Measurements from ENCODE around the gene CARD8. TPM values are rescaled to one million over a fixed set of nuclear protein-coding genes. Genes with fewer than 3 reads are reported as not detected.
A peak's percentile ranks its signal among the peaks of the same experiment; 100 is the strongest.

Gene CARD8
- total RNA-seq, 3 donors from 2014 or later = 47.6 to 55.1 (median 51.3) TPM

GRCh38 chr19:48206397-48207093, 49.2 kb downstream of the CARD8 start:
- Mint-ChIP-seq H3K4me3 (no peak overlapping the region), H3K36me3 (ENCODE audit: insufficient read depth) (peaks cover 10% of the 10 kb centered on the region), H3K27me3 (ENCODE audit: low read depth) (no peaks in the 10 kb centered on the region), H3K4me1 (ENCODE audit: low read depth) (peaks cover 13% of the 10 kb centered on the region), H3K9me3 (no peaks in the 10 kb centered on the region)
- DNase-seq (no peak), ATAC-seq (no peak)

GRCh38 chr19:48203794-48204628, 51.7 kb downstream of the CARD8 start:
- ATAC-seq (peak; percentile 99 to 100), DNase-seq (peak; percentile 83)
- Mint-ChIP-seq H3K4me1 (ENCODE audit: low read depth) (peaks cover 13% of the 10 kb centered on the region), H3K27me3 (ENCODE audit: low read depth) (no peaks in the 10 kb centered on the region), H3K4me3 (no peak overlapping the region), H3K9me3 (no peaks in the 10 kb centered on the region), H3K36me3 (ENCODE audit: insufficient read depth) (peaks cover 2% of the 10 kb centered on the region)

- peaks cover 2% of the 10 kb centered on the region for H3K36me3 Mint-ChIP-seq (ENCODE audit: insufficient read depth)
- no peak for DNase-seq
- H3K4me1 Mint-ChIP-seq (ENCODE audit: low read depth) = peaks cover 13% of the 10 kb centered on the region
- no peak overlapping the region for H3K4me3 Mint-ChIP-seq
- ATAC-seq = no peak
- H3K9me3 Mint-ChIP-seq = no peaks in the 10 kb centered on the region
- H3K27me3 Mint-ChIP-seq (ENCODE audit: low read depth) = no peaks in the 10 kb centered on the region
Measured at GRCh38 chr19:48203222-48203793, 52.4 kb downstream of the CARD8 start.

GRCh38 chr19:48196933-48197665, 58.6 kb downstream of the CARD8 start:
- H3K36me3 Mint-ChIP-seq (ENCODE audit: insufficient read depth) = peaks cover 2% of the 10 kb centered on the region
- DNase-seq = no peak
- no peaks in the 10 kb centered on the region for H3K27me3 Mint-ChIP-seq (ENCODE audit: low read depth)
- H3K9me3 Mint-ChIP-seq = no peaks in the 10 kb centered on the region
- H3K4me1 Mint-ChIP-seq (ENCODE audit: low read depth) = no peaks in the 10 kb centered on the region
- H3K4me3 Mint-ChIP-seq = no peak overlapping the region
- ATAC-seq = no peak

- no peak for DNase-seq
- no peaks in the 10 kb centered on the region for H3K27me3 Mint-ChIP-seq (ENCODE audit: low read depth)
- no peak for ATAC-seq
- H3K36me3 Mint-ChIP-seq (ENCODE audit: insufficient read depth) = peaks cover 2% of the 10 kb centered on the region
- no peaks in the 10 kb centered on the region for H3K9me3 Mint-ChIP-seq
- H3K4me3 Mint-ChIP-seq = no peak overlapping the region
- no peaks in the 10 kb centered on the region for H3K4me1 Mint-ChIP-seq (ENCODE audit: low read depth)
Measured at GRCh38 chr19:48196321-48196763, 59.4 kb downstream of the CARD8 start.

- ATAC-seq (no peak), DNase-seq (no peak)
- no peaks in the 10 kb centered on the region for H3K4me1 Mint-ChIP-seq (ENCODE audit: low read depth)
- no peak overlapping the region for H3K4me3 Mint-ChIP-seq
- H3K9me3 Mint-ChIP-seq = no peaks in the 10 kb centered on the region
- no peaks in the 10 kb centered on the region for H3K27me3 Mint-ChIP-seq (ENCODE audit: low read depth)
- peaks cover 2% of the 10 kb centered on the region for H3K36me3 Mint-ChIP-seq (ENCODE audit: insufficient read depth)
Measured at GRCh38 chr19:48194844-48195830, 60.6 kb downstream of the CARD8 start.

- Mint-ChIP-seq H3K36me3 (ENCODE audit: insufficient read depth) (peaks cover 2% of the 10 kb centered on the region), H3K4me1 (ENCODE audit: low read depth) (no peaks in the 10 kb centered on the region), H3K27me3 (ENCODE audit: low read depth) (no peaks in the 10 kb centered on the region), H3K9me3 (no peaks in the 10 kb centered on the region), H3K4me3 (no peak overlapping the region)
- DNase-seq (no peak), ATAC-seq (no peak)
Measured at GRCh38 chr19:48194041-48194843, 61.5 kb downstream of the CARD8 start.

- no peak for ATAC-seq
- no peaks in the 10 kb centered on the region for H3K27me3 Mint-ChIP-seq (ENCODE audit: low read depth)
- no peaks in the 10 kb centered on the region for H3K4me1 Mint-ChIP-seq (ENCODE audit: low read depth)
- H3K36me3 Mint-ChIP-seq (ENCODE audit: insufficient read depth) = peaks cover 8% of the 10 kb centered on the region
- H3K4me3 Mint-ChIP-seq = no peak overlapping the region
- no peaks in the 10 kb centered on the region for H3K9me3 Mint-ChIP-seq
- no peak for DNase-seq
Measured at GRCh38 chr19:48192750-48193149, 63.0 kb downstream of the CARD8 start.

GRCh38 chr19:48190885-48191284, 64.8 kb downstream of the CARD8 start:
- H3K4me1 Mint-ChIP-seq (ENCODE audit: low read depth) = no peaks in the 10 kb centered on the region
- no peaks in the 10 kb centered on the region for H3K27me3 Mint-ChIP-seq (ENCODE audit: low read depth)
- no peak for ATAC-seq
- no peak overlapping the region for H3K4me3 Mint-ChIP-seq
- H3K9me3 Mint-ChIP-seq = no peaks in the 10 kb centered on the region
- DNase-seq = no peak
- peaks cover 9% of the 10 kb centered on the region for H3K36me3 Mint-ChIP-seq (ENCODE audit: insufficient read depth)

GRCh38 chr19:48190288-48190884, 65.3 kb downstream of the CARD8 start:
- no peaks in the 10 kb centered on the region for H3K27me3 Mint-ChIP-seq (ENCODE audit: low read depth)

GRCh38 chr19:48186541-48186991, 69.1 kb downstream of the CARD8 start:
- H3K9me3 Mint-ChIP-seq = peaks cover 3% of the 10 kb centered on the region
- H3K36me3 Mint-ChIP-seq (ENCODE audit: insufficient read depth) = peaks cover 15% of the 10 kb centered on the region
- no peaks in the 10 kb centered on the region for H3K27me3 Mint-ChIP-seq (ENCODE audit: low read depth)
- no peak overlapping the region for H3K4me3 Mint-ChIP-seq
- ATAC-seq (no peak), DNase-seq (no peak)
- H3K4me1 Mint-ChIP-seq (ENCODE audit: low read depth) = no peaks in the 10 kb centered on the region

More at GRCh38 chr19:48190288-48190884, 65.3 kb downstream of the CARD8 start:
- DNase-seq = peak; percentile 66
- no peak overlapping the region for H3K4me3 Mint-ChIP-seq
- ATAC-seq = peak; percentile 58 to 89
- peaks cover 9% of the 10 kb centered on the region for H3K36me3 Mint-ChIP-seq (ENCODE audit: insufficient read depth)
- H3K4me1 Mint-ChIP-seq (ENCODE audit: low read depth) = no peaks in the 10 kb centered on the region
- no peaks in the 10 kb centered on the region for H3K9me3 Mint-ChIP-seq

GRCh38 chr19:48186015-48186414, 69.7 kb downstream of the CARD8 start:
- H3K27me3 Mint-ChIP-seq (ENCODE audit: low read depth) = no peaks in the 10 kb centered on the region
- H3K4me1 Mint-ChIP-seq (ENCODE audit: low read depth) = no peaks in the 10 kb centered on the region
- peaks cover 8% of the 10 kb centered on the region for H3K9me3 Mint-ChIP-seq
- peaks cover 20% of the 10 kb centered on the region for H3K36me3 Mint-ChIP-seq (ENCODE audit: insufficient read depth)
- DNase-seq (no peak), ATAC-seq (no peak)
- H3K4me3 Mint-ChIP-seq = no peak overlapping the region
